Medulla oblongata (tissue), 1 donor: ENCODE measurements around the gene OOSP4B.
"Not testable (repeated sequence)": the region's sequence is repeated elsewhere in the genome, so short reads cannot be mapped to it uniquely, and the experiment has no call there.

Experiments
- DNase-seq: peaks from one replicate; pipeline ENCODE4 v3.0.0-alpha.2; 2015; ENCODE audit errors: extremely low spot score

OOSP4B gene

GRCh38 chr11:60016881-60017280 lies at the start of gene OOSP4B:
TSS of gene OOSP4B (plus strand) at chr11:60017181.
- DNase-seq: no peak

GRCh38 chr11:59967677-59968394 lies 49.1 kb upstream of the OOSP4B start:
- no peak for DNase-seq

DNA sequence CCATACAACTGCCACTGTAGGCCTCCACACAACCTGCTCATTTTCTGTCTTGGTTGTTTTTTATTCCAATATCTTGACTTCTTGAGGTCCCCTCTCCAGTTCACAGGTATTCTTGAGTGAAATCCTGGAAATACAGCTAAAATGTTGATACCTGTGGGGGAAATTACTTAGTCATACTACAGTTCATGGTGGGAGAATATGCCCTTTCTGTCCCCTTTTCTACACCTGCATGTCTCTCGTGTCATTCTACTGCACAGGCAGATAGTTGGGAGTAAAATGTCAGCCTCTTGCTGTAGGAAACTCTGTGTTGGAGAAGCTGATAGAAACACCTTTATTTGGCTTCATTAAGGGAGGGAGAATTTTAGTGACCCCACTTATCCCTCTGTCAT lies 48.6 kb upstream of the OOSP4B start:
- no peak for DNase-seq

DNA sequence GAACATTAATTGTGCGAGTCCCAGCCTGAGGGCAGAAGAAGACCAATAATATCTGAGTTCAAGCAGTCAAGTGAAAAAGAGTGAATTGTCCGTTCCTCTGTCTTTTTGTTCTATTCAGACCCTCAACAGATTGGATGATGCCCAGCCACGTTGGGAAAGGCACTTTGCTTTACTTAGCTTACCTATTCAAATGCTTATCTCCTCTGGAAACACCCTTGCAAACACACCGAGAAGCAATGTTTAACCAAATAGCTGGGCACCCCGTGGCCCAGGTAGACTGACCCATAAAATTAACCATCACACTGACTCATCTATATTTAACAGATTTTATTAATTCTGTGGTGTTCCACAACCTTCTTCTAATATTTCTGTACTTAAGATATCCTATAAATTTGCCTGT lies 43.9 kb upstream of the OOSP4B start:
- DNase-seq: no peak

DNA sequence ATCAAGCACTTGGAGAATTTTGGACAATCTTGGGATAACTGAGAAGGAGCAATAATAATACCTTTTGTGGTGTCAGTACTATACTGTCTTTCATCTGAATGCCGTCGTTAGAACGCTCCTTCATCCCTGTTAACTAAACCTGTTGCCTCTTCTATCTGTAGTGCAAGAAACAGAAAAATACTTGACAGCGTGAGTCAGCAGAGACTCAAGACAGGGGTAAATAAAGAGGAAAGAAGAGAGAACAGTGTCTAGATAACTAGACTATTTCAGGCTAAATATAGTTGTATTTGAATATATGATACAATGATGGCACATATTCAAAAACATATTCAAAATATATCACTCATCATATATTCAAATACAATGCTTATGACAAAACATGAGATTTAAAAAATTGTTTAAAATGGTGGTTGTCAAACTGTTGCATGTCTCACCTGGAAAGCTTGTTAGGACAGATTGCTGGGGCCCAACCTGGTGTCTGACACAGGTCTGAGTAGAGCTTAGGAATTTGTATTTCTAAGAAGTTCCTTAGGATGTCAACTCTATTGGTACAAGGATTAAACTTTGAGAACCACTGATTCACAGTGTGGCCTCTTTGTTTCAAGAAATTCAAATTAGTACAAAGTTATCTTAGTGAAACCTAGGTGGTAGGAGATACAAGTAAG lies 35.7 kb upstream of the OOSP4B start:
- DNase-seq: no peak

GRCh38 chr11:59982037-59982436 lies 34.9 kb upstream of the OOSP4B start:
- not testable (repeated sequence) for DNase-seq

- no peak for DNase-seq
These were observed 33.8 kb upstream of the OOSP4B start for GRCh38 chr11:59983212-59983611.

- DNase-seq: no peak
These were observed 32.6 kb upstream of the OOSP4B start for GRCh38 chr11:59984368-59984767.

DNA sequence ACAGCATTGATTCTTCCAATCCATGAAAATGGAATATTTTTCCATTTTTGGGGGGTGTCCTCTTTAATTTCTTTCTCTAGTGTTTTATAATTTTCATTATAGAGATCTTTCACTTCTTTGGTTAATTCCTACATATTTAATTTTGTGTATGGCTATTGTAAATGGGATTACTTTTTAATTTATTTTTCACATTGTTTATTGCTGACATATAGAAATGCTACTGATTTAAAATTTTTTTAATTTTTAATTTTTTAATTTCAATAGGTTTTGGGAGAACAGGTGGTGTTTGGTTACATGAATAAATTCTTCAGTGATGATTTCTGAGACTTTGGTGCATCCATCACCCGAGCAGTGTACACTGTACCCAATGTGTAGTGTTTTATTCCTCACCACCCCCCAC lies 26.6 kb upstream of the OOSP4B start:
- no peak for DNase-seq

DNA sequence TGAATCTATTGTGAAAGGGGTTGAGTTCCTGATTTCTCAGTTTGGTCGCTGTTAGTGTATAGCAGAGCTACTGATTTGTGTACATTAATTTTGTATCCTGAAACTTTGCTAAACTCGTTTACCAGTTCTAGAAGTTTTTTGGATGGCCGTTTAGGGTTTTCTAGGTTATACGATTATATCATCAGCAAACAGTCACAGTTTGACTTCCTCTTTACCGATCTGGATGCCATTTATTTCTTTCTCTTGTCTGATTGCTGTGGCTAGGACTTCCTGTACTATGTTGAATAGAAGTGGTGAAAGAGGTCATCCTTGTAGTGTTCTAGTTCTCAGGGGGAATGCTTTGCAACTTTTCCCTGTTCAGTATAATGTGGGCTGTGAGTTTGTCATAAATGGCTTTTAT lies 24.6 kb upstream of the OOSP4B start:
- no peak for DNase-seq

DNA sequence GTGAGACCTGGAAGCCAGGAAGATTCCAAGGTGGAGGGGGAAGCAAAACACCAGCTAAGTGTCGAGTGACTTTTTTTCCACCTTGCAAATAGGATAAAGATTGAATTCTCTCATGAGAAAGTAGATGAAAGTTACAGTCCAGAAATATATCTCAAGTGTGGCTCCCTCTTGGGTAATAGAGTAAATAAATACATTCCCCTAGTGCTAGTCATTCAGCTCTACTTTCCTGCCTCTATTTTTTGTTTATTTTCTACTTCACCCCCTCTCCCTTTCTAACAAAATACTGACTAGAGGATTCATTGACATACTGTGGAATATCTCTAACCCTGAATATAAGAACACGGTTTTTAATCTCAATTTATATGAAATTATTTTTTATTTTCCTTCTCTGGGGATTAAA lies 19.2 kb upstream of the OOSP4B start:
- no peak for DNase-seq

DNA sequence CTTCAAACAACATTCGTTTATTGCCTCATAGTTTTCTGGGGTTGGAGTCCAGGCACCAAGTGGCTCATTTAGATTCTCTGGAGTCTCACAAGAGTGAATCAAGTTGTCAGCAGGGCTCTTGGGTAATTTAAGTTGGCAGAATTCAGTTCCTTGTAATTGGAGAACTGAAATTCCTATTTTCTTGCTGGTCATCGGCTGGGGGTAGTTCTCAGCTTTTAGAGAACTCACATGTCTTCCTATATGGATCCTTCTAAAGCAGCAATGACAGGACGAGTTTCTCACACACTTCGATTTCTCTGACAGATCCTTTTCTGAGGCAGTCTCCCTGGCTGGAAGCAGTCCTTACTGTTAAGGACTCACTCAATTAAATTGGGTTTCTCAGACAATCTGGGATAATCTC lies 17.3 kb upstream of the OOSP4B start:
- DNase-seq: no peak

DNA sequence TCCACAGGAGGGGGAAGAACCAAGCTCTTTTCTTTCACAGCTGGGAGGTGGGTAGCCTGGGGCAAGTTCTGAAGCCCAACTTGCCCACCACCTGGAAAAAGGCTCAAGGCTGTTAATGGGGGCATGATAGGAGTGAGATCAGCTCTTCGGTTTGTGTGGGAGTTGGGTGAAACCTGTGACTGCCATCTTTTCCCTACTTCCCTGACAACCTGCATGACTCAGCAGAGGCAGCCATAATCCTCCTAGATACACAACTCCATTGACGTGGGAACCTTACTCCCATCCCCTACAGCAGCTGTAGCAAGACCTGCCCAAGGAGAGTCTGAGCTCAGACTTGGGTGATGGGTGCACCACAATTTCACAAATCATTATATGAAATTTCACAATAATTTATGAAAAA lies 13.3 kb upstream of the OOSP4B start:
- no peak for DNase-seq

DNA sequence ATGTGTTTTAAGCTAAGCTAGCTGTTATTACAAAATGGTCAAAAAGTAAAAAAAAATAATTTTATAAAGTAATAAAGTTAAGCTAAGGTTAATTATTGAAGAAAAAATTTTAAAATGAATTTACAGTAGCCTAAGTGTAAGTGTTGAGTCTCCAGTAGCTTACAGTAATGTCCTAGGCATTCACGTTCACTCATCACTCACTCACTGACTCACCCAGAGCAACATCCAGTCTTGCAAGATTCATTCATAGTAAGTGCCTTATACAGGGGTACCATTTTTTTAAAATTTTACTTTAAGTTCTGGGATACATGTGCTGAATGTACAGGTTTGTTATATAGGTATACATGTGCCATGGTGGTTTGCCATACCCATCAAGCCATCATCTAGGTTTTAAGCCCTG lies 11.6 kb upstream of the OOSP4B start:
- no peak for DNase-seq

DNA sequence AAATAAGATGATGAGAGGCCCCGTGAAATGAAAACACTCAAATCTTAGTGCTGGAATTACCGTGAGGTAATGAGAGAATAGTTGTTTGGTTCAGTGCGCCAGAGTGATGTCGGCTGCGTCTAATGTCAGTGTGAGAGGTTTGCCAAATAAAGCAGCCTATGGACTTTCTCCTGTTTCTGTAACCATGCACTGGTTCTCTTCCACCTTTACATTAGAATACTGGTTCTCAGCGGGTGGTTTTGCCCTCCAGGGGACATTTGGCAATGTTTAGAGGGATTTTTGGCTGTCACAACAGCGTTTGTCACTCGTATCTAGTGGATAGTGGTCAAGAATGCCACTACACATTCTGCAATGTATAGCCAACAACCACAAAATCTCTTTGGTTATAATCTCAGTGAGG lies 1.1 kb downstream of the OOSP4B start:
- no peak for DNase-seq

DNA sequence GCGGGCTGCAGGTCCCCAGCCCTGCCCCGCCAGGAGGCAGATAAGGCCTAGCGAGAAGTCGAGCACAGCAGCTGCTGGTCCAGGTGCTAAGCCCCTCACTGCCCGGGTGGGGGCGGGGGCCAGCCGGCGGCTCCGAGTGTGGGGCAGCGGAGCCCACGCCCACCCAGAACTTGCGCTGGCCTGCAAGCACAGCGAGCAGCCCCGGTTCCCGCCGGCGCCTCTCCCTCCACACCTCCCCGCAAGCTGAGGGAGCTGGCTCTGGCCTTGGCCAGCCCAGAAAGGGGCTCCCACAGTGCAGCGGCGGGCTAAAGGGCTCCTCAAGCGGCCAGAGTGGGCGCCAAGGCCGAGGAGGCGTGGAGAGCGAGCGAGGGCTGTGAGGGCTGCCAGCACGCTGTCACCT lies 3.4 kb downstream of the OOSP4B start:
- not testable (repeated sequence) for DNase-seq

DNA sequence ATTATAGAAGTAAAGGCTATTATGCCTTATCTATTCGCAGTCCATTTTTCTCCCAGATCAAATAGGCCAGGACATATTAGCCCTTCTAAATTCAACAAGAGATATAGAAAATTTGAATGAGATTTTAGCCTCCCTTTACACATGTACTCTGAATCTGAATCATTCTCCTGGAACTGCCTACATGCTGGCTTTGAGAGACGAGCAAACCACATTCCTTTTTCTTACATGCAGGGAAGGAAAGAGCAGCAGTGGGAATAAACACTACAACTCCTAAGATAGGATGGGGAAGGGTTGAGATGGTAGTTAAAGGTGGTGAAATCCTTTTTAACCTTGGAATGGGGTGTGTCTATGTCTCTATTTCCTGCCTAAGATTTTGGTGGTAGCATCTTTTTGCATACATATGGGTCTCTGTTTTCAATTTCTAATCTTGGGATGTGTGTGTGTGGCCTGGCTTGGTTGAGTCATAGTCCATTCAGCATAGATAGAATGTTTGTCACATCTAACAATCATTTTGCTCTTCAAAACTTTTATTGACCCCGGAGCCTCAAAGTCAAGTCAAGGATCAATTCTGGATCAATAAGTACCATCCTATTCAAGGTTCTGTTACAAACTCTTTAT lies 12.1 kb downstream of the OOSP4B start:
- DNase-seq: no peak

DNA sequence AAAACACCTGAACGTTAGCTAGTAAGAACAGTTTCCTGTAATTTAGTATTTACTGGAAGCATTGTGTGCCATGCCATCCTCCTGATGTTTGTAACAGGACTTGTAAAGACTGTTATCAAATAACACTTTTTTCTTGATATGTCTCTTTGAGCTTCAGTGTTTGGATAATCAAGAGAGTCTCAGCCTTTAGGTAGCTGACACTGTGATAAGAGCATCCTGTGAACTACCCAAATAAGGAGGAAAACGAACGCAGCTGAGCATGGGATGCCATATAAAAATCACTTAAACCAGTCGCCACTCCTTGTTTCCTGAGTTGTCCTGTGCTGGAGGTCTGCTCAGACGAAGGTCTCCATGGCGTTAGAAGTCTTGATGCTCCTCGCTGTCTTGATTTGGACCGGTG lies 23.1 kb downstream of the OOSP4B start, which contains the start of gene OOSP2:
Gene OOSP2 (plus strand): TSS at position 301 of the 400 bp plus-strand sequence. CDS start 51 bp downstream, at position 352.
- no peak for DNase-seq

DNA sequence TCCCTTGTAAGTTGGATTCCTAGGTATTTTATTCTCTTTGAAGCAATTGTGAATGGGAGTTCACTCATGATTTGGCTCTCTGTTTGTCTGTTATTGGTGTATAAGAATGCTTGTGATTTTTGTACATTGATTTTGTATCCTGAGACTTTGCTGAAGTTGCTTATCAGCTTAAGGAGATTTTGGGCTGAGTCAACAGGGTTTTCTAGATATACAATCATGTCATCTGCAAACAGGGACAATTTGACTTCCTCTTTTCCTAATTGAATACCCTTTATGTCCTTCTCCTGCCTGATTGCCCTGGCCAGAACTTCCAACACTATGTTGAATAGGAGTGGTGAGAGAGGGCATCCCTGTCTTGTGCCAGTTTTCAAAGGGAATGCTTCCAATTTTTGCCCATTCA lies 33.4 kb downstream of the OOSP4B start:
- not testable (repeated sequence) for DNase-seq

DNA sequence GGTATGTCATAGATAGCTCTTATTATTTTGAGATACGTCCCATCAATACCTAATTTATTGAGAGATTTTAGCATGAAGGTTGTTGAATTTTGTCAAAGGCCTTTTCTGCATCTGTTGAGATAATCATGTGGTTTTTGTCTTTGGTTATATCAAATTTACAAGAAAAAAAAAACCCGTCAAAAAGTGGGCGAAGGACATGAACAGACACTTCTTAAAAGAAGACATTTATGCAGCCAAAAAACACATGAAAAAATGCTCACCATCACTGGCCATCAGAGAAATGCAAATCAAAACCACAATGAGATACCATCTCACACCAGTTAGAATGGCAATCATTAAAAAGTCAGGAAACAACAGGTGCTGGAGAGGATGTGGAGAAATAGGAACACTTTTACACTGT lies 33.9 kb downstream of the OOSP4B start:
- DNase-seq: not testable (repeated sequence)

GRCh38 chr11:60056349-60056969 lies 39.5 kb downstream of the OOSP4B start, which contains the start of gene MS4A3:
TSS of gene MS4A3 (plus strand) at chr11:60056665. CDS start at chr11:60061161, 4,496 bp downstream.
- no peak for DNase-seq

- no peak for DNase-seq
These were observed 42.1 kb downstream of the OOSP4B start for GRCh38 chr11:60059052-60059451.
